GM12878 (cell line): ENCODE measurements around the gene WDR74.

Source experiments
- ATF2 ChIP-seq: IDR thresholded peaks from 2 replicates; pipeline ENCODE4 v1.6.1; 2012; ENCODE audit warnings: low read length, inconsistent platforms
- CTCF ChIP-seq, 3 experiments: IDR thresholded peaks in 2 of 3; conservative IDR thresholded peaks in 1 of 3; 2 replicates each; pipeline ENCODE4 v1.5.1; 2011; ENCODE audit warnings: low read depth in 3 of 3, low read length in 3 of 3, mild to moderate bottlenecking in 3 of 3, control low read depth in 2 of 3, moderate library complexity in 2 of 3, inconsistent platforms in 1 of 3, mixed read lengths in 1 of 3; ENCODE audit not compliant: control insufficient read depth in 2 of 3, insufficient read depth in 1 of 3; ENCODE audit errors: extremely low read depth in 1 of 3
- ZNF217 ChIP-seq: fragments of 450-650 bp; IDR thresholded peaks from 2 replicates; pipeline ENCODE4 v1.6.1; 2017; ENCODE audit warnings: antibody characterized with exemption, mild to moderate bottlenecking
- ZZZ3 ChIP-seq: IDR thresholded peaks from 2 replicates; pipeline ENCODE4 v1.6.1; 2011; ENCODE audit warnings: low read depth; ENCODE audit not compliant: control insufficient read depth, insufficient read length

GRCh38 chr11:62839050-62839945, at the start of gene WDR74:
- TF ChIP-seq CTCF (IDR thresholded peaks at IDR 0.05 in 2 of 3, conservative IDR thresholded peaks at IDR 0.05 in 1 of 3; ENCODE audit: control insufficient read depth in 2 of 3, extremely low read depth in 1 of 3, insufficient read depth in 1 of 3, low read depth in 3 of 3, low read length in 3 of 3) (no peak), ZNF217 (no peak), ATF2 (peak; percentile 46; the same call in 1 of the 2 replicates), ZZZ3 (no peak)
